B cell (primary cell): ENCODE data around the gene FGFR1OP2. TPM values are rescaled to one million over a fixed set of nuclear protein-coding genes. Genes with fewer than 3 reads are reported as not detected.

ENCODE experiments used
- ATAC-seq: fragments of 200-7000 bp; cut with Tn5 transposase; one replicate; pipeline ENCODE4 v1.10.0; 2021; ENCODE audit warnings: low read depth, mild to moderate bottlenecking, moderate number of reproducible peaks, moderate library complexity
- CTCF ChIA-PET: fragments of 350-600 bp; sonication (Branson Sonifier 250); formaldehyde crosslinking; loops from one replicate; lab custom pipeline; 2021; ENCODE audit warnings: antibody characterized with exemption, inconsistent platforms; lab: Charles Lee
- POLR2A ChIA-PET: fragments of 350-600 bp; sonication (Branson Sonifier 250); formaldehyde crosslinking; loops from one replicate; lab custom pipeline; 2021; ENCODE audit warnings: antibody characterized with exemption; lab: Charles Lee
- DNase-seq: peaks from one replicate; pipeline ENCODE4 v3.0.0; 2013
- H2AFZ ChIP-seq: 2 replicates; pipeline ENCODE4 v1.6.1; 2012; ENCODE audit warnings: mild to moderate bottlenecking, low read depth, low read length; ENCODE audit not compliant: insufficient read depth, poor library complexity, severe bottlenecking
- H3K27ac ChIP-seq, 2 donors: 1 replicate in 1 of 2; 2 replicates in 1 of 2; pipeline ENCODE4 v1.5.1; 2012 to 2013; ENCODE audit warnings: low read length in 2 of 2, mild to moderate bottlenecking in 2 of 2, moderate library complexity in 1 of 2
- H3K27me3 ChIP-seq, 4 experiments: fragments of 200-600 bp in 1 of 4; sonication (generic) in 1 of 4; replicated peaks in 1 of 4; 1 replicate in 2 of 4; 2 replicates in 2 of 4; pipeline versions ENCODE4 v1.6.1 to v1.7.0; 2013 to 2016; ENCODE audit warnings: low read length in 3 of 4, mild to moderate bottlenecking in 2 of 4, mixed read lengths in 1 of 4, moderate library complexity in 1 of 4; ENCODE audit not compliant: insufficient read depth in 4 of 4, control insufficient read depth in 3 of 4; ENCODE audit errors: control extremely low read depth in 1 of 4
- H3K36me3 ChIP-seq, 2 experiments: replicated peaks in 1 of 2; 1 replicate in 1 of 2; 2 replicates in 1 of 2; pipeline versions ENCODE4 v1.6.1 to v1.7.1; 2013; ENCODE audit warnings: low read length in 1 of 2; ENCODE audit not compliant: insufficient read depth in 2 of 2, control insufficient read depth in 1 of 2; ENCODE audit errors: control extremely low read depth in 1 of 2, extremely low read depth in 1 of 2
- H3K4me1 ChIP-seq, 2 donors: fragments of 200-600 bp in 1 of 2; sonication (generic) in 1 of 2; 1 replicate in 1 of 2; 2 replicates in 1 of 2; pipeline versions ENCODE4 v1.5.1 to v1.6.1; 2013 to 2017; ENCODE audit warnings: low read length in 2 of 2; ENCODE audit not compliant: control insufficient read depth in 2 of 2, insufficient read depth in 2 of 2
- H3K4me2 ChIP-seq: replicated peaks from 2 replicates; pipeline ENCODE3; 2012; ENCODE audit warnings: mild to moderate bottlenecking, low read depth, low read length; ENCODE audit not compliant: poor library complexity, severe bottlenecking
- H3K4me3 ChIP-seq, 5 experiments: fragments of 200-600 bp in 1 of 5; sonication (generic) in 1 of 5; 1 replicate in 3 of 5; 2 replicates in 2 of 5; pipeline versions ENCODE4 v1.5.1 to v1.7.0; 2011 to 2016; ENCODE audit warnings: low read length in 4 of 5, mild to moderate bottlenecking in 4 of 5, low read depth in 2 of 5, control low read depth in 1 of 5, moderate library complexity in 1 of 5; ENCODE audit not compliant: insufficient read depth in 1 of 5; ENCODE audit errors: control extremely low read depth in 1 of 5, extremely low read depth in 1 of 5
- H3K79me2 ChIP-seq: fragments of 200-600 bp; sonication (generic); one replicate; pipeline ENCODE4 v1.6.0; 2016; ENCODE audit warnings: low read length; ENCODE audit not compliant: control insufficient read depth, insufficient read depth
- H3K9ac ChIP-seq: fragments of 200-600 bp; sonication (generic); 2 replicates; pipeline ENCODE4 v1.6.1; 2017; ENCODE audit warnings: mild to moderate bottlenecking, low read length, moderate library complexity
- H3K9me3 ChIP-seq, 3 donors: one replicate each; pipeline versions ENCODE4 v1.6.1 to v1.7.1; 2013; ENCODE audit warnings: low read length in 2 of 3; ENCODE audit not compliant: control insufficient read depth in 2 of 3, insufficient read depth in 1 of 3; ENCODE audit errors: control extremely low read depth in 1 of 3
- H4K20me1 ChIP-seq: 2 replicates; pipeline ENCODE4 v1.6.0; 2012; ENCODE audit warnings: mild to moderate bottlenecking, low read length; ENCODE audit not compliant: insufficient read depth, control insufficient read depth, poor library complexity, severe bottlenecking
- H3K27ac Mint-ChIP-seq: one replicate; pipeline ENCODE4 v1.8.0; 2021; ENCODE audit warnings: mixed read lengths
- H3K27me3 Mint-ChIP-seq: one replicate; pipeline ENCODE4 v1.8.0; 2021; ENCODE audit warnings: mixed read lengths
- H3K4me1 Mint-ChIP-seq: one replicate; pipeline ENCODE4 v1.8.0; 2021; ENCODE audit warnings: mixed read lengths
- H3K4me3 Mint-ChIP-seq: one replicate; pipeline ENCODE4 v1.8.0; 2021; ENCODE audit warnings: mixed read lengths
- H3K9me3 Mint-ChIP-seq: one replicate; pipeline ENCODE4 v1.8.0; 2022; ENCODE audit warnings: mixed read lengths; ENCODE audit not compliant: insufficient read depth
- CTCF ChIP-seq: fragments of 200-600 bp; IDR thresholded peaks from one replicate; pipeline ENCODE4 v1.8.0; 2022; ENCODE audit warnings: antibody characterized with exemption, mild to moderate bottlenecking
- EZH2 ChIP-seq: IDR thresholded peaks from 2 replicates; pipeline ENCODE4 v1.6.1; 2012; ENCODE audit warnings: borderline replicate concordance, low read depth, mild to moderate bottlenecking, moderate library complexity, low read length; ENCODE audit not compliant: insufficient read depth, poor library complexity, severe bottlenecking
- WGBS: methylation state at CpG from one replicate; pipeline ENCODE4 v1.1.5; 2013; ENCODE audit warnings: missing lambda C conversion rate; ENCODE audit not compliant: insufficient coverage; 5-methylcytosine and 5-hydroxymethylcytosine counted together
- intact Hi-C: fragments of 100-400 bp; cut with micrococcal nuclease; formaldehyde crosslinking; loops from one replicate; pipeline ENCODE4 v1.10.0; 2022
- polyA plus RNA-seq: library from polyadenylated mRNA; depleted of rRNA; stranded (reverse); fragments of >200 nt; gene quantifications from 2 replicates; pipeline ENCODE4 v1.2.3, GENCODE V29; 2012
- total RNA-seq, 2 donors: library from RNA; stranded (reverse); fragments of 120-200 nt in 1 of 2; gene quantifications; 1 replicate in 1 of 2; 2 replicates in 1 of 2; pipeline versions ENCODE4 v1.2.3 to v1.2.4, GENCODE V29; 2013 to 2022

Gene FGFR1OP2
- total and polyA plus RNA-seq, 2 donors (not counting 1 experiment from before 2014, with no cell fraction given) = 22.3 to 64.3 TPM

GRCh38 chr12:26995706-26996105, 57.4 kb downstream of the FGFR1OP2 start:
- no peak for ATAC-seq
- Histone ChIP-seq H3K4me1 (peaks cover 0 to 10% of the 10 kb centered on the region in 2 donors), H2AFZ (no peak overlapping the region), H3K9me3 (peaks cover 0 to 5% (median 0%) of the 10 kb centered on the region in 3 donors), H3K4me2 (no peak overlapping the region), H3K4me3 (no peak overlapping the region), H3K36me3 (peaks cover 1 to 47% of the 10 kb centered on the region in 2 experiments), H3K79me2 (peaks cover 16% of the 10 kb centered on the region), H3K27me3 (no peaks in the 10 kb centered on the region), H4K20me1 (no peaks in the 10 kb centered on the region), H3K9ac (no peak overlapping the region), H3K27ac (no peak overlapping the region)
- Mint-ChIP-seq H3K9me3 (no peaks in the 10 kb centered on the region), H3K4me1 (peaks cover 18% of the 10 kb centered on the region), H3K27ac (no peak overlapping the region), H3K4me3 (no peak overlapping the region), H3K27me3 (no peaks in the 10 kb centered on the region)
- 100% methylated on average over 1 of the region's 2 CpGs for WGBS
- CTCF ChIA-PET = interaction anchor here (1.0 kb wide), 1 partner anchor 37 kb away, joined by 3 read pairs; no protein-coding TSS in a partner anchor
- no peak for DNase-seq
- POLR2A ChIA-PET = no interaction called here
- intact Hi-C loops = no loop called here
- no peak for TF ChIP-seq CTCF
- TF ChIP-seq EZH2 = no peak

GRCh38 chr12:26997003-26997402, 58.7 kb downstream of the FGFR1OP2 start:
- WGBS = 60% methylated on average over 1 of the region's 2 CpGs
- no peak overlapping the region for H3K4me2 ChIP-seq
- H3K27me3 ChIP-seq = no peaks in the 10 kb centered on the region
- DNase-seq = no peak
- Mint-ChIP-seq H3K4me3 (no peak overlapping the region), H3K27me3 (no peaks in the 10 kb centered on the region), H3K4me1 (peaks cover 30% of the 10 kb centered on the region), H3K9me3 (no peaks in the 10 kb centered on the region), H3K27ac (no peak overlapping the region)
- H3K27ac ChIP-seq = no peak overlapping the region
- H3K4me3 ChIP-seq = no peak overlapping the region
- intact Hi-C loops = no loop called here
- no peaks in the 10 kb centered on the region for H4K20me1 ChIP-seq
- ChIA-PET CTCF (interaction anchor here (0.9 to 1.0 kb wide), 2 partner anchors 39 to 282 kb away, joined by 3 read pairs; no protein-coding TSS in a partner anchor), POLR2A (no interaction called here)
- H3K79me2 ChIP-seq = peaks cover 21% of the 10 kb centered on the region
- TF ChIP-seq CTCF (no peak), EZH2 (no peak)
- peaks cover 0 to 5% (median 0%) of the 10 kb centered on the region in 3 donors for H3K9me3 ChIP-seq
- no peak overlapping the region for H3K9ac ChIP-seq
- ATAC-seq = no peak
- peaks cover 10 to 15% of the 10 kb centered on the region in 2 donors for H3K4me1 ChIP-seq
- H2AFZ ChIP-seq = no peak overlapping the region
- H3K36me3 ChIP-seq = peaks cover 1 to 47% of the 10 kb centered on the region in 2 experiments
